Measurements from ENCODE around the gene MDC1. TPM values are rescaled to one million over a fixed set of nuclear protein-coding genes. Genes with fewer than 3 reads are reported as not detected.
A peak's percentile ranks its signal among the peaks of the same experiment; 100 is the strongest.

MDC1 gene
- total and polyA plus RNA-seq, 2 of the 13 experiments (the other 11 are each of a cell fraction or from before 2014, with no cell fraction given), result 8.4 to 14.0 TPM

DNA sequence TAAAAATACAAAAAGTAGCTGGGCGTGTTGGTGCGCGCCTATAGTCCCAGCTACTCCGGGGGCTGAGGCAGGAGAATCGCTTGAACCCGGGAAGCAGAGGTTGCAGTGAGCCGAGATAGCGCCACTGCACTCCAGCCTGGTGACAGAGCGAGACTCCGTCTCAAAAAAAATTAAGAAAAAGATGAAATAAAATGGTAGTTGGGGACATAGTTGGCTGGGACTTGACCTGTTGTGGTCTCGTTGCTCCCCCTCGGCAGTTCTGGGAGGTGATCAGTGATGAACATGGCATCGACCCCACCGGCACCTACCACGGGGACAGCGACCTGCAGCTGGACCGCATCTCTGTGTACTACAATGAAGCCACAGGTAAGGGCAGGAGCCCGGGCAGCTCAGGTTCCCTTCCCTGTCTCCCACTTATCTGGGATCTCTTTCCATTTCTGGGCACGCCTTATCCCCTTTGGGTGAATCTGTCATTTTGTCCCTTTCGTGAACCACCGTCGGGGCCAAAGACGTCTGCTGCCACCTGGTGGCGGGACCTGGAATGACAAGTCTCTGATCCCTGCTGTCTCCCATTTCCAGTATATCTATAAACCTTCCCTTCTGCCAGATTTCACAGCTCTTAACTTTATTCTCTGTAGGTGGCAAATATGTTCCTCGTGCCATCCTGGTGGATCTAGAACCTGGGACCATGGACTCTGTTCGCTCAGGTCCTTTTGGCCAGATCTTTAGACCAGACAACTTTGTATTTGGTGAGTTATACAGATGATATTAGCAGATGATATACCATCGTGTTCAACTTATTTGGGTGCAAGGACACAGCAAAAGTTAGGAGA lies 5.4 kb upstream of the MDC1 start (continued):
- TF ChIP-seq ZNF75D (CRISPR knock-in tag; IDR thresholded peaks at IDR 0.05; ENCODE audit: borderline replicate concordance) (no peak), KDM3A (CRISPR knock-in tag; IDR thresholded peaks at IDR 0.05; ENCODE audit: low read depth) (peak; percentile 87; the same call in 1 of the 2 replicates), MAF1 (CRISPR knock-in tag; IDR thresholded peaks at IDR 0.05; ENCODE audit: borderline replicate concordance) (no peak), MLLT10 (CRISPR knock-in tag; IDR thresholded peaks at IDR 0.05) (no peak), SNRNP70 (IDR thresholded peaks at IDR 0.05; ENCODE audit: low read depth, low read length) (no peak), HNRNPK (IDR thresholded peaks at IDR 0.05; ENCODE audit: low read depth, low read length, poor library complexity, severe bottlenecking) (no peak), NFE2L1 (CRISPR knock-in tag; IDR thresholded peaks at IDR 0.05; ENCODE audit: borderline replicate concordance) (no peak), KAT8 (CRISPR knock-in tag; IDR thresholded peaks at IDR 0.05) (peak; percentile 22; the same call in 1 of the 2 replicates), FOXC1 (CRISPR knock-in tag; IDR thresholded peaks at IDR 0.05; ENCODE audit: borderline replicate concordance) (no peak; the same call in 1 of the 2 replicates), GABPA (IDR thresholded peaks at IDR 0.05; ENCODE audit: low read depth, low read length) (no peak), GABPA (CRISPR knock-in tag; IDR thresholded peaks at IDR 0.05; ENCODE audit: low read depth) (peak; percentile 28; the same call in 1 of the 2 replicates), ZBTB25 (CRISPR knock-in tag; IDR thresholded peaks at IDR 0.05) (no peak; the same call in 1 of the 2 replicates), ZNF644 (CRISPR knock-in tag; IDR thresholded peaks at IDR 0.05; ENCODE audit: low read depth) (0 out of 2 replicates have a peak, but pooled peaks have one; percentile 18), ZNF616 (CRISPR knock-in tag; IDR thresholded peaks at IDR 0.05; ENCODE audit: low read depth) (no peak), MAZ (IDR thresholded peaks at IDR 0.05; ENCODE audit: borderline replicate concordance, low read depth, low read length) (no peak), MAZ (CRISPR knock-in tag; IDR thresholded peaks at IDR 0.05; ENCODE audit: low read depth) (0 out of 2 replicates have a peak, but pooled peaks have one; percentile 49), ZNF570 (CRISPR knock-in tag; IDR thresholded peaks at IDR 0.05; ENCODE audit: borderline replicate concordance) (no peak), ZNF496 (CRISPR knock-in tag; IDR thresholded peaks at IDR 0.05; ENCODE audit: insufficient replicate concordance) (no peak), GFI1 (CRISPR knock-in tag; IDR thresholded peaks at IDR 0.05; ENCODE audit: borderline replicate concordance) (0 out of 2 replicates have a peak, but pooled peaks have one; percentile 35), MAFF (IDR thresholded peaks at IDR 0.05; ENCODE audit: low read depth, low read length) (no peak), FOXK1 (CRISPR knock-in tag; IDR thresholded peaks at IDR 0.05; ENCODE audit: borderline replicate concordance, low read depth) (no peak), SIN3B (IDR thresholded peaks at IDR 0.05; ENCODE audit: low read length) (peak; percentile 31; the same call in 1 of the 2 replicates)
- TF ChIP-seq, protein P1, sequence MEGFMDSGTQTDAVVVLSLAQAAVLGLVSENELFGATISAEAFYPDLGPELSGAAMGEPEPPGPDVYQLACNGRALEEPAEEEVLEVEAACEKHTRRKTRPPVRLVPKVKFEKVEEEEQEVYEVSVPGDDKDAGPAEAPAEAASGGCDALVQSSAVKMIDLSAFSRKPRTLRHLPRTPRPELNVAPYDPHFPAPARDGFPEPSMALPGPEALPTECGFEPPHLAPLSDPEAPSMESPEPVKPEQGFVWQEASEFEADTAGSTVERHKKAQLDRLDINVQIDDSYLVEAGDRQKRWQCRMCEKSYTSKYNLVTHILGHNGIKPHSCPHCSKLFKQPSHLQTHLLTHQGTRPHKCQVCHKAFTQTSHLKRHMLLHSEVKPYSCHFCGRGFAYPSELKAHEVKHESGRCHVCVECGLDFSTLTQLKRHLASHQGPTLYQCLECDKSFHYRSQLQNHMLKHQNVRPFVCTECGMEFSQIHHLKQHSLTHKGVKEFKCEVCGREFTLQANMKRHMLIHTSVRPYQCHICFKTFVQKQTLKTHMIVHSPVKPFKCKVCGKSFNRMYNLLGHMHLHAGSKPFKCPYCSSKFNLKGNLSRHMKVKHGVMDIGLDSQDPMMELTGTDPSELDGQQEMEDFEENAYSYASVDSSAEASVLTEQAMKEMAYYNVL (CRISPR knock-in tag; IDR thresholded peaks at IDR 0.05; ENCODE audit: borderline replicate concordance), result peak; percentile 61; the same call in 1 of the 2 replicates
- TF ChIP-seq, protein P2, sequence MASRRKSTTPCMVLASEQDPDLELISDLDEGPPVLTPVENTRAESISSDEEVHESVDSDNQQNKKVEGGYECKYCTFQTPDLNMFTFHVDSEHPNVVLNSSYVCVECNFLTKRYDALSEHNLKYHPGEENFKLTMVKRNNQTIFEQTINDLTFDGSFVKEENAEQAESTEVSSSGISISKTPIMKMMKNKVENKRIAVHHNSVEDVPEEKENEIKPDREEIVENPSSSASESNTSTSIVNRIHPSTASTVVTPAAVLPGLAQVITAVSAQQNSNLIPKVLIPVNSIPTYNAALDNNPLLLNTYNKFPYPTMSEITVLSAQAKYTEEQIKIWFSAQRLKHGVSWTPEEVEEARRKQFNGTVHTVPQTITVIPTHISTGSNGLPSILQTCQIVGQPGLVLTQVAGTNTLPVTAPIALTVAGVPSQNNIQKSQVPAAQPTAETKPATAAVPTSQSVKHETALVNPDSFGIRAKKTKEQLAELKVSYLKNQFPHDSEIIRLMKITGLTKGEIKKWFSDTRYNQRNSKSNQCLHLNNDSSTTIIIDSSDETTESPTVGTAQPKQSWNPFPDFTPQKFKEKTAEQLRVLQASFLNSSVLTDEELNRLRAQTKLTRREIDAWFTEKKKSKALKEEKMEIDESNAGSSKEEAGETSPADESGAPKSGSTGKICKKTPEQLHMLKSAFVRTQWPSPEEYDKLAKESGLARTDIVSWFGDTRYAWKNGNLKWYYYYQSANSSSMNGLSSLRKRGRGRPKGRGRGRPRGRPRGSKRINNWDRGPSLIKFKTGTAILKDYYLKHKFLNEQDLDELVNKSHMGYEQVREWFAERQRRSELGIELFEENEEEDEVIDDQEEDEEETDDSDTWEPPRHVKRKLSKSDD (CRISPR knock-in tag; IDR thresholded peaks at IDR 0.05; ENCODE audit: low read depth), result 0 out of 2 replicates have a peak, but pooled peaks have one; percentile 55

Data from HepG2 (cell line).